ENCODE results near the gene SNRK.

Gene SNRK

DNA sequence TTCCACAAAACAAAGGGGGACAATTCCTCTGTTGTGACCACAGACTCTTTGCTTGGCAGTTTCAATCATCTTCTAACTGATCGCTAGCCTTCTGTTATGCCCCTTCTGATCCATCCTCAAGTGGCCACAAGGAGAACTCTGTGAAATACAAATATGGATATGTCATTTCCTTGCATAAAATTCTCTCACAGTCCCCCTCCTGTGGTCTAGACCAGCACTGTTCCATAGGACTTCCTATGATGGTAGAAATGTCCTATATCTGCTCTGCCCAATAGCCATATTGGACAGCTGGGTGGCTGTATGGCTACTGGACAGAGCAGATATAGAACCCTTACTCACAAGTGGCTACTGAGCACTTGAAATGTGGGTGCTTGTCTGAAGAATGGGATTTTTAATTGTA is 25.9 kb upstream of the SNRK start:
- H3K27ac ChIP-seq, result no peak overlapping the region
- no peaks in the 10 kb centered on the region for H4K20me1 ChIP-seq
- H3K4me2 ChIP-seq, result no peak overlapping the region
- peaks cover 31 to 38% (median 34%) of the 10 kb centered on the region in 10 experiments for H3K4me1 ChIP-seq
- no peaks in the 10 kb centered on the region for H3K27me3 ChIP-seq
- H3K9me3 ChIP-seq (replicated peaks in 1 of 11), result no peaks in the 10 kb centered on the region
- H3K4me3 ChIP-seq, result no peak overlapping the region
- no peaks in the 10 kb centered on the region for H3K36me3 ChIP-seq
- no peak for TF ChIP-seq Cebpa-rat (IDR thresholded peaks at IDR 0.05)
- no peak overlapping the region for H3K9ac ChIP-seq

- H3K4me3 ChIP-seq, result no peak overlapping the region
- no peak overlapping the region for H3K9ac ChIP-seq
- H3K36me3 ChIP-seq, result no peaks in the 10 kb centered on the region
- H3K27ac ChIP-seq, result no peak overlapping the region
- H3K9me3 ChIP-seq (replicated peaks in 1 of 11), result no peaks in the 10 kb centered on the region
- no peaks in the 10 kb centered on the region for H4K20me1 ChIP-seq
- H3K4me1 ChIP-seq, result peaks cover 13 to 22% (median 16%) of the 10 kb centered on the region in 10 experiments
- H3K4me2 ChIP-seq, result no peak overlapping the region
- no peak for TF ChIP-seq Cebpa-rat (IDR thresholded peaks at IDR 0.05)
- no peaks in the 10 kb centered on the region for H3K27me3 ChIP-seq
These were observed 24.1 kb upstream of the SNRK start for GRCh38 chr3:43262194-43262593.

DNA sequence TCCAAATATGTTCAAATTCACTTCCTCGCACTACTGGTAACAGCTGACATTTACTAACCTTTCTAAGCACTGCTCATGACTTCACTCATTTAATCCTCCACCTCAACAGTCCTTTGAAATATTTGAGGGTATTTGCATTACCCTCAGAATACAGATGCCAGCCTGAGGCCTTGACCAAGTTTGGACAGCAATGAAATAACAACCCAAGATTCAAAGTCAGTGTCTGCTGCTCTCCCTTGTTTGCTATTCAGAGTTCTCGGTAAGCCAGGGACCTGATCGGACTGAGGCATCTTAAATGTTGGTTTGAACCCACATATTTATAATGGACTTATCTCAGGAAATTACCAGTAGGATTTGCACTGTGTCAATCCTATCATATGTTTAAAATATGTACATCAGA is 19.9 kb upstream of the SNRK start:
- Histone ChIP-seq H3K4me2 (no peak overlapping the region), H3K27me3 (no peaks in the 10 kb centered on the region), H3K4me3 (no peak overlapping the region), H3K27ac (no peak overlapping the region), H3K4me1 (0 out of 20 replicates have a peak, but pooled peaks cover 0 to 6% (median 0%) of the 10 kb centered on the region in 10 experiments), H3K9ac (no peak overlapping the region), H3K9me3 (replicated peaks in 1 of 11) (no peaks in the 10 kb centered on the region), H3K36me3 (no peaks in the 10 kb centered on the region), H4K20me1 (no peaks in the 10 kb centered on the region)
- no peak for TF ChIP-seq Cebpa-rat (IDR thresholded peaks at IDR 0.05)

DNA sequence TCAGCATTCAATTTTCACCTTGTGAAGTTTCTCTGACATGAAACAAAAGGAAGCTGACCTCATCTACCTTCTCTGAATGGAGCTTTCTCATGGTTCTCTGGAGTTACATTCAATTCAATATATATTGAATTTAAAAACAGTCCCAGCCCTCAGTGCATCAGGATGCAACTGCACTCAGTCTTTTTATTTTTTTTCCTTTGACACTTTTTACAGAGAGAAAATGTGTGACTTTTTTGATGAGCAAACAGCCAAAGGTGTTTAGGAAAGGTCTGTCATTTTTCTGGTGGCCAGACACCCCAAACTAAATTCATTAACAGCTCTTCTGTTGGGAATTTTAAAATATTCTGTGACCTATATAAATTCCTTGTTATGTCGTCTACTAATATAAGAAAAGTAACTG is 19.3 kb upstream of the SNRK start:
- Histone ChIP-seq H3K4me2 (no peak overlapping the region), H3K27me3 (no peaks in the 10 kb centered on the region), H3K27ac (no peak overlapping the region), H3K9me3 (replicated peaks in 1 of 11) (no peaks in the 10 kb centered on the region), H3K4me3 (no peak overlapping the region), H4K20me1 (no peaks in the 10 kb centered on the region), H3K36me3 (no peaks in the 10 kb centered on the region), H3K9ac (no peak overlapping the region), H3K4me1 (0 out of 20 replicates have a peak, but pooled peaks cover 0 to 6% (median 0%) of the 10 kb centered on the region in 10 experiments)
- no peak for TF ChIP-seq Cebpa-rat (IDR thresholded peaks at IDR 0.05)

- Histone ChIP-seq H3K27me3 (no peaks in the 10 kb centered on the region), H3K27ac (no peak overlapping the region), H3K4me1 (0 out of 20 replicates have a peak, but pooled peaks cover 0 to 6% (median 0%) of the 10 kb centered on the region in 10 experiments), H3K36me3 (no peaks in the 10 kb centered on the region), H4K20me1 (no peaks in the 10 kb centered on the region), H3K4me3 (no peak overlapping the region), H3K4me2 (no peak overlapping the region), H3K9ac (no peak overlapping the region), H3K9me3 (replicated peaks in 1 of 11) (no peaks in the 10 kb centered on the region)
- no peak for TF ChIP-seq Cebpa-rat (IDR thresholded peaks at IDR 0.05)
These were observed 17.7 kb upstream of the SNRK start for GRCh38 chr3:43268636-43269035.

DNA sequence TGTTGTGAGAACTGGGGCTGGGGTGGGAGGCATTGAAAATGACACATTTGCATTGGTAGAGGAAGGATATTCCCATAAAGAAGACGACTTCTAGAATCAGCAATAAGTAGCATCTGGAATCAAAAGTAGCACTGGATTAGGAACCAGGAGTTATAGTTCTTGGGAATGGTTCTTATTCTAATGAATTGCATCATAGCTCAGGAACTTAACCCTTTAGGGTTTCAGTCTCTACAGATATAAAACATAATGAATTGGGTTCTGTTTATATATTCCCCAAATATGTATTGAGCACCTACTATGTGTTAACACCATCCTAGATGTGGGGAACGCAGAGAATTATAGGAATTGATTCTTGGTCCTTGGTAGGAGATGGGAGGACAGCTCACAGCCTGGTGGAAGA is 16.3 kb upstream of the SNRK start:
- Histone ChIP-seq H3K27me3 (no peaks in the 10 kb centered on the region), H3K4me1 (no peaks in the 10 kb centered on the region), H4K20me1 (no peaks in the 10 kb centered on the region), H3K27ac (no peak overlapping the region), H3K9ac (no peak overlapping the region), H3K36me3 (no peaks in the 10 kb centered on the region), H3K4me3 (no peak overlapping the region), H3K4me2 (no peak overlapping the region), H3K9me3 (replicated peaks in 1 of 11) (peaks cover 0 to 9% (median 3%) of the 10 kb centered on the region in 11 experiments; a peak in 10 of 22 replicates)
- no peak for TF ChIP-seq Cebpa-rat (IDR thresholded peaks at IDR 0.05)

- Histone ChIP-seq H3K36me3 (no peaks in the 10 kb centered on the region), H3K4me3 (no peak overlapping the region), H3K4me2 (no peak overlapping the region), H3K27ac (no peak overlapping the region), H3K27me3 (no peaks in the 10 kb centered on the region), H4K20me1 (no peaks in the 10 kb centered on the region), H3K9ac (no peak overlapping the region), H3K4me1 (no peaks in the 10 kb centered on the region), H3K9me3 (replicated peaks in 1 of 11) (peaks cover 4 to 19% (median 12%) of the 10 kb centered on the region in 11 experiments; a peak in 14 of 22 replicates)
- no peak for TF ChIP-seq Cebpa-rat (IDR thresholded peaks at IDR 0.05)
These were observed 12.9 kb upstream of the SNRK start for GRCh38 chr3:43273416-43273815.

- Histone ChIP-seq H3K9ac (no peak overlapping the region), H3K9me3 (replicated peaks in 1 of 11) (peaks cover 4 to 18% (median 12%) of the 10 kb centered on the region in 11 experiments; a peak in 14 of 22 replicates), H3K36me3 (no peaks in the 10 kb centered on the region), H3K27me3 (no peaks in the 10 kb centered on the region), H3K4me1 (no peaks in the 10 kb centered on the region), H3K4me3 (no peak overlapping the region), H4K20me1 (no peaks in the 10 kb centered on the region), H3K27ac (no peak overlapping the region), H3K4me2 (no peak overlapping the region)
- no peak for TF ChIP-seq Cebpa-rat (IDR thresholded peaks at IDR 0.05)
These were observed 7.3 kb upstream of the SNRK start for GRCh38 chr3:43279082-43279481.

DNA sequence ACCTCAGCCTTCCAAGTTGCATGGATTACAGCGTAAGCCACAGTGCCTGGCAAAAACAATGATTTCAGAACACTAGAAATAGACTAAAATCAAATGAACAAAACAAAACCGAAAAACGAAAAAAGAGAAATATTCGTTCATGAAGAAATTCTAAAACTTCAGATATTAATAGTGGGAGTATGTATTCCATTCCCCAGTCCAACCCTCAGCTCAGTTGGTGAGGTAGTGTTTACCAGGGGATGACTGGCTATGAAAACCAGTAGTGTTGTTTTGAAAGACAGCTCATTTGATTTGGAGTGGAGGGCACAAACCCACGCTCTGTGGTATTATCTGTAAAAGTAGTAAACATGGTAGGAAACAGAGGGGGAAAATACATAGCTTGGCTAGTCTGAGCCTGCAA is 6.8 kb upstream of the SNRK start:
- Histone ChIP-seq H4K20me1 (no peaks in the 10 kb centered on the region), H3K9me3 (replicated peaks in 1 of 11) (peaks cover 4 to 16% (median 12%) of the 10 kb centered on the region in 11 experiments; a peak in 14 of 22 replicates), H3K9ac (no peak overlapping the region), H3K36me3 (no peaks in the 10 kb centered on the region), H3K4me3 (no peak overlapping the region), H3K27me3 (no peaks in the 10 kb centered on the region), H3K27ac (no peak overlapping the region), H3K4me2 (no peak overlapping the region), H3K4me1 (no peaks in the 10 kb centered on the region)
- TF ChIP-seq Cebpa-rat (IDR thresholded peaks at IDR 0.05), result no peak

- peaks cover 0 to 7% (median 5%) of the 10 kb centered on the region in 10 experiments; a peak in 10 of 20 replicates for H3K4me1 ChIP-seq
- no peak overlapping the region for H3K4me3 ChIP-seq
- no peaks in the 10 kb centered on the region for H3K36me3 ChIP-seq
- no peak for TF ChIP-seq Cebpa-rat (IDR thresholded peaks at IDR 0.05)
- H3K9me3 ChIP-seq (replicated peaks in 1 of 11), result peaks cover 0 to 4% (median 0%) of the 10 kb centered on the region in 11 experiments; a peak in 3 of 22 replicates
- H3K9ac ChIP-seq, result no peak overlapping the region
- no peak overlapping the region for H3K4me2 ChIP-seq
- no peak overlapping the region for H3K27ac ChIP-seq
- H3K27me3 ChIP-seq, result no peaks in the 10 kb centered on the region
- H4K20me1 ChIP-seq, result no peaks in the 10 kb centered on the region
These were observed 5.3 kb upstream of the SNRK start for GRCh38 chr3:43281020-43281419.

Data from BLaER1 treated with 17β-estradiol and CSF1 and Interleukin-3, amounts not matched to agents 10 nM and 100 nM (cell line).